OCI-LY3 (cell line): ENCODE measurements around the gene PDXK.

Experiments used
- H2AFZ ChIP-seq: fragments of 200-600, 300-600 bp; shearing (Covaris generic); 2 replicates; pipeline ENCODE4 v1.6.0; 2014; ENCODE audit warnings: antibody characterized with exemption, low read depth, low read length
- H3K27ac ChIP-seq: fragments of 200-600, 300-600 bp; sonication (generic); 2 replicates; pipeline ENCODE4 v1.5.1; 2014; ENCODE audit warnings: mild to moderate bottlenecking, low read length, moderate library complexity, mixed read lengths
- H3K27me3 ChIP-seq: fragments of 200-600, 300-600 bp; sonication (generic); 2 replicates; pipeline ENCODE4 v1.6.1; 2014; ENCODE audit warnings: low read depth, low read length, mixed read lengths
- H3K36me3 ChIP-seq: fragments of 200-600, 300-600 bp; sonication (generic); replicated peaks from 2 replicates; pipeline ENCODE3; 2014; ENCODE audit warnings: low read depth, low read length, mixed read lengths
- H3K4me1 ChIP-seq: fragments of 300-600, 200-600 bp; sonication (generic); 2 replicates; pipeline ENCODE4 v1.6.1; 2014; ENCODE audit warnings: low read length, mixed read lengths
- H3K4me2 ChIP-seq: fragments of 200-600, 300-600 bp; sonication (generic); 2 replicates; pipeline ENCODE4 v1.6.1; 2014; ENCODE audit warnings: low read length, mixed read lengths
- H3K4me3 ChIP-seq: fragments of 300-600, 200-600 bp; sonication (generic); 2 replicates; pipeline ENCODE4 v1.5.1; 2014; ENCODE audit warnings: antibody characterized with exemption, mild to moderate bottlenecking, low read length, moderate library complexity
- H3K79me2 ChIP-seq: fragments of 300-600, 200-600 bp; shearing (Covaris generic); 2 replicates; pipeline ENCODE4 v1.6.1; 2014; ENCODE audit warnings: mild to moderate bottlenecking, low read length, mixed read lengths
- H3K9ac ChIP-seq: fragments of 300-600, 200-600 bp; shearing (Covaris generic); 2 replicates; pipeline ENCODE4 v1.6.0; 2014; ENCODE audit warnings: mild to moderate bottlenecking, low read length, moderate library complexity
- H3K9me3 ChIP-seq: fragments of 200-600, 300-600 bp; shearing (Covaris generic); 2 replicates; pipeline ENCODE4 v1.6.1; 2014; ENCODE audit warnings: low read length, mixed read lengths; ENCODE audit not compliant: insufficient read depth
- H4K20me1 ChIP-seq: fragments of 200-600, 300-600 bp; sonication (generic); 2 replicates; pipeline ENCODE4 v1.6.1; 2016; ENCODE audit warnings: low read length, mixed read lengths; ENCODE audit not compliant: insufficient read depth
- EZH2phosphoT487 ChIP-seq: fragments of 200-600 bp; shearing (Covaris generic); IDR thresholded peaks from 2 replicates; pipeline ENCODE4 v1.6.1; 2018; ENCODE audit warnings: antibody characterized with exemption, mixed run types, low read depth
- TF ChIP-seq, protein P1 (sequence below): fragments of 200-600, 300-600 bp; sonication (generic); IDR thresholded peaks from 2 replicates; pipeline ENCODE4 v1.5.1; 2014; ENCODE audit warnings: antibody characterized with exemption, low read length, low read depth

Gene PDXK

DNA sequence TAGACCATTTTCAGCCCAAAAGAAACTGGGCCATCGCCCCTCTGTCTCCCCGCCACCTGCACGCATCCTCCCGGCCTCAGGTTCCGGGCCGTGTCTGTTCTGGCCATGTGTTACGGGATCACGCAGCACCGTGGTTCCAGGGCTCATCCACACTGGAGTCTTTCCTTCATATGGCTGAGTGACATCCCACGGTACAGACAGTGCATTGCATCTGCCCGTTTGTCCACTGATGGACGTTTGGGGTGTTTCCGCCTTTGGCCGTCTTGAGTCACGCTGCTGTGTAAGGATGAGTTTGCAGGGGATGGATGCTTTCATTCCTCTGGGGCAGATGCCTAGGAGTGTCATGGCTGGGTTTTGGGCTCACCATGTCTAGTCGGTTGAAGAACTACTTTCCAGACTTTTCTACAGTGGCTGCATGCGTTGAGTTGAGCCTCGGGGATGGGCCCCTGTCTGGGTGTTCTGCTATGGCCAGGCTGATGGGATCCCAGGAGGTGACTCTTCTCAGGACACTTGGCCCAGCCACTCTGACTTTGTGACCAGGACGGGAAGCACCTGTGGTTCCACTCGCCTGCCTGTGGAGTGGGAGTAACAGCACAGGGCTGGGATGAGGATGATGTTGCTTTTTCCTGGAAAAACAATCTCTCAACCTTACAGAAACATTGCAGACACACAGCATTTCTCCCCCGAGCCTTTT is 87.2 kb downstream of the PDXK start:
- Histone ChIP-seq H3K9ac (no peak overlapping the region), H3K27ac (peak overlapping the region; percentile 89), H3K4me1 (peaks cover 55% of the 10 kb centered on the region), H3K79me2 (peaks cover 8% of the 10 kb centered on the region), H3K27me3 (no peaks in the 10 kb centered on the region), H2AFZ (no peak overlapping the region), H3K36me3 (peaks cover 36% of the 10 kb centered on the region), H3K4me3 (peak overlapping the region; percentile 11; the same call in 1 of the 2 replicates), H4K20me1 (no peaks in the 10 kb centered on the region), H3K4me2 (peak overlapping the region; percentile 45), H3K9me3 (peaks cover 10% of the 10 kb centered on the region; the same call in 1 of the 2 replicates)
- TF ChIP-seq EZH2phosphoT487 = no peak
- TF ChIP-seq, protein P1, sequence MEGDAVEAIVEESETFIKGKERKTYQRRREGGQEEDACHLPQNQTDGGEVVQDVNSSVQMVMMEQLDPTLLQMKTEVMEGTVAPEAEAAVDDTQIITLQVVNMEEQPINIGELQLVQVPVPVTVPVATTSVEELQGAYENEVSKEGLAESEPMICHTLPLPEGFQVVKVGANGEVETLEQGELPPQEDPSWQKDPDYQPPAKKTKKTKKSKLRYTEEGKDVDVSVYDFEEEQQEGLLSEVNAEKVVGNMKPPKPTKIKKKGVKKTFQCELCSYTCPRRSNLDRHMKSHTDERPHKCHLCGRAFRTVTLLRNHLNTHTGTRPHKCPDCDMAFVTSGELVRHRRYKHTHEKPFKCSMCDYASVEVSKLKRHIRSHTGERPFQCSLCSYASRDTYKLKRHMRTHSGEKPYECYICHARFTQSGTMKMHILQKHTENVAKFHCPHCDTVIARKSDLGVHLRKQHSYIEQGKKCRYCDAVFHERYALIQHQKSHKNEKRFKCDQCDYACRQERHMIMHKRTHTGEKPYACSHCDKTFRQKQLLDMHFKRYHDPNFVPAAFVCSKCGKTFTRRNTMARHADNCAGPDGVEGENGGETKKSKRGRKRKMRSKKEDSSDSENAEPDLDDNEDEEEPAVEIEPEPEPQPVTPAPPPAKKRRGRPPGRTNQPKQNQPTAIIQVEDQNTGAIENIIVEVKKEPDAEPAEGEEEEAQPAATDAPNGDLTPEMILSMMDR = no peak

DNA sequence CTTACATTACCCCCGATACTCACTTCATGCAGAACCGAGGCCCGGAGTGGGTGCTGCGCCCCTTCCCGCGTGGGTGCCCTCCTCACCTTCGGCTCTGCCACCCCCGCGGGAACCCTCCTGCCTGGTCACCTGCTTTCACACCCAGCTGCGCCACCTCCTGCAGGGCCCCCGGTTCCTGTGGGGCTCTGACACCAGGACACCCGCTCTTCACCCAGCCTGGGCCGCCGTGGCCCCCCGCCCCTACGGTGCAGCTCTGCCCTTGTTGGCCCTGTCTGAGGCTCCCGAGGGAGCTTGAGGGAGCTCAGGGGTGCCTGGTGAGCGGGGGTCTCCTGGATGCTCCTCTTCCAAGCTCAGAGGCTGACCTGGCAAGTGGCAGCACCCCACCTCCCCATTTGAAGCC is 89.4 kb downstream of the PDXK start:
- peaks cover 71% of the 10 kb centered on the region for H3K4me1 ChIP-seq
- peak overlapping the region; percentile 99; the same call in 1 of the 2 replicates for H3K4me2 ChIP-seq
- H3K9ac ChIP-seq = no peak overlapping the region
- peaks cover 28% of the 10 kb centered on the region for H3K36me3 ChIP-seq
- H4K20me1 ChIP-seq = no peaks in the 10 kb centered on the region
- H3K27me3 ChIP-seq = no peaks in the 10 kb centered on the region
- TF ChIP-seq EZH2phosphoT487 = no peak
- TF ChIP-seq, protein P1 = no peak
- H3K4me3 ChIP-seq = no peak overlapping the region
- no peak overlapping the region for H2AFZ ChIP-seq
- peaks cover 10% of the 10 kb centered on the region; the same call in 1 of the 2 replicates for H3K9me3 ChIP-seq
- peaks cover 8% of the 10 kb centered on the region for H3K79me2 ChIP-seq
- no peak overlapping the region for H3K27ac ChIP-seq

DNA sequence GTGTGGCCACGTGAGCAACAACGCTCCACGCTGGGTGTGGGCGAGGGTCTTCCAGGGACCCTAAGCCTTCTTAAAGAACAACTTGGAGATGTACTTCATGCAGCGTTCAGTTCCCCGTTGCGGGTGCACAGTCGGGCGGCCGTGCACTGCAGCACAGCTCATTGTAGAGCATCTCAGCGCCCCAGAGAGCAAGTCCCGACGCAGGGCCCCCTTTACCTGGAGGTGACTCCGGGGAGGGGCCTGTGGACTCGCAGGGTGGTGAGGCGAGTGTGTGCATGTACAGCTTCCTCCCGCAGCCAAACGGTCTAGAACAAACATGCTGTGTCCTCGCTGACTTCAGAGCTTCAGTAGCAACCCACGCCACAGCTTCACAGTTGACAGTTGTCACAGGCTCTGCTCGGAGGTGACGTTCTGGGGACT is 89.9 kb downstream of the PDXK start:
- Histone ChIP-seq H3K27me3 (no peaks in the 10 kb centered on the region), H3K9me3 (peaks cover 10% of the 10 kb centered on the region; the same call in 1 of the 2 replicates), H3K4me2 (peak overlapping the region; percentile 99), H3K27ac (peak overlapping the region; percentile 58), H3K4me3 (peak overlapping the region; percentile 77), H4K20me1 (no peaks in the 10 kb centered on the region), H3K36me3 (peaks cover 23% of the 10 kb centered on the region), H3K4me1 (peaks cover 71% of the 10 kb centered on the region), H3K79me2 (peaks cover 8% of the 10 kb centered on the region), H2AFZ (no peak overlapping the region), H3K9ac (peak overlapping the region; percentile 70; the same call in 1 of the 2 replicates)
- TF ChIP-seq EZH2phosphoT487 = no peak
- TF ChIP-seq, protein P1 = no peak

DNA sequence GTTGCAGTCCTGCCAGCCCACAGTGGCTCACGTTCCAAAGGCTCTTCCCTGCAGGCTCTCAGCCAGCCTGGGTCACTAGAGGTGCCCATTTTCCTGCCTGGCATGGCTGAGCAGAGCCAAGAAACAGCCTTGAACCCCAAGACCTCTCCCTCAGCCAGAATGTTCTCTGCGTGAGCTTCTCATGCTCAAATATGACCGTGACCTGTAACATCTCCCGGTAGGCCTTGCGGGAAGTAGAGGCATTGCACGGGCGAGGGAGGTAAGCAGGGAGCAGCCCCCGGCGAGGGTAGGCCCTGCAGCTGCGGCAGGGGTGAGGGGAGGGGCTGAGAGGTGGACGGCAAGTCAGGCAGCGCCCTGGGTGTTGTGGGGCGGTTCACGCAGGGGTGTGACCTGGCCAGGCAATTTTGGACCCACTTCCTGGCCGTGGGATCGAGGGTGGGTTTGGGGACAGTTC is 90.4 kb downstream of the PDXK start:
- Histone ChIP-seq H4K20me1 (no peaks in the 10 kb centered on the region), H3K79me2 (peaks cover 8% of the 10 kb centered on the region), H2AFZ (no peak overlapping the region), H3K4me3 (peak overlapping the region; percentile 77), H3K4me2 (peak overlapping the region; percentile 99), H3K27ac (peak overlapping the region; percentile 58), H3K9me3 (peaks cover 10% of the 10 kb centered on the region; the same call in 1 of the 2 replicates), H3K9ac (peak overlapping the region; percentile 70; the same call in 1 of the 2 replicates), H3K36me3 (peaks cover 18% of the 10 kb centered on the region), H3K27me3 (no peaks in the 10 kb centered on the region), H3K4me1 (peaks cover 71% of the 10 kb centered on the region)
- no peak for TF ChIP-seq EZH2phosphoT487
- TF ChIP-seq, protein P1 = no peak
